Spinal cord (tissue), 4 donors: ENCODE measurements around the gene ZNF787. TPM values are rescaled to one million over a fixed set of nuclear protein-coding genes. Genes with fewer than 3 reads are reported as not detected.

ENCODE experiments used
- polyA plus RNA-seq, 2 donors: library from polyadenylated mRNA; unstranded; fragments of 120-200 nt; gene quantifications; one replicate each; pipeline ENCODE4 v1.2.1, GENCODE V29; 2013; ENCODE audit not compliant: insufficient read length in 2 of 2
- small RNA-seq: library from RNA; depleted of rRNA; stranded (forward); fragments of <200 nt; gene quantifications from one replicate; pipeline ENCODE3, GENCODE V24; 2014; ENCODE audit warnings: low replicate concordance
- total RNA-seq, 2 donors: library from RNA; depleted of rRNA in 1 of 2; stranded (reverse); fragments of 120-200 nt in 1 of 2; fragments of >200 nt in 1 of 2; gene quantifications; one replicate each; pipeline versions ENCODE4 v1.2.3 to v1.2.4, GENCODE V29; 2013 to 2014

Gene ZNF787
- total and polyA plus RNA-seq, 4 donors = 8.9 to 27.4 (median 23.6) TPM

Small RNA genes within 50 kb of the gene (small RNA-seq; reads per million reads assigned to genes)
- gene AC024580.2 (not detected), gene RF00019 (not detected)

Other genes starting within 250 kb of the ZNF787 start
- not detected for gene NLRP13, start 189.0 kb downstream of the ZNF787 start, total RNA-seq
- not detected for gene NLRP13, start 189.0 kb downstream of the ZNF787 start, polyA plus RNA-seq
- not detected for gene NLRP8, start 173.5 kb downstream of the ZNF787 start, total RNA-seq
- gene NLRP8, start 173.5 kb downstream of the ZNF787 start, polyA plus RNA-seq = not detected
- not detected for gene NLRP5, start 134.5 kb downstream of the ZNF787 start, total RNA-seq
- gene NLRP5, start 134.5 kb downstream of the ZNF787 start, polyA plus RNA-seq = not detected
- 10 to 100 TPM; 10.0 to 23.5 TPM for gene ZNF444, start 20.0 kb upstream of the ZNF787 start, total RNA-seq
- gene ZNF444, start 20.0 kb upstream of the ZNF787 start, polyA plus RNA-seq = 10 to 100 TPM; 44.5 to 54.9 TPM
- not detected for gene GALP, start 54.7 kb upstream of the ZNF787 start, total RNA-seq
- not detected for gene GALP, start 54.7 kb upstream of the ZNF787 start, polyA plus RNA-seq
- under 1 TPM in 1 of 2 donors, not detected in 1; 0.11 TPM for gene ZSCAN5B, start 76.5 kb upstream of the ZNF787 start, total RNA-seq
- under 1 TPM in 1 of 2 donors, not detected in 1; 0.17 TPM for gene ZSCAN5B, start 76.5 kb upstream of the ZNF787 start, polyA plus RNA-seq
- not detected for gene ZSCAN5C, start 81.0 kb upstream of the ZNF787 start, total RNA-seq
- not detected for gene ZSCAN5C, start 81.0 kb upstream of the ZNF787 start, polyA plus RNA-seq
- gene EDDM13, start 151.5 kb upstream of the ZNF787 start, total RNA-seq = not detected
- 1 to 10 TPM; 1.2 to 3.9 TPM for gene EDDM13, start 151.5 kb upstream of the ZNF787 start, polyA plus RNA-seq
- gene ZSCAN5A, start 193.5 kb upstream of the ZNF787 start, total RNA-seq = 10 to 100 TPM in 1 of 2 donors, 1 to 10 TPM in 1; 6.4 to 15.0 TPM
- 10 to 100 TPM; 10.9 to 14.8 TPM for gene ZSCAN5A, start 193.5 kb upstream of the ZNF787 start, polyA plus RNA-seq